Effector memory CD4-positive, alpha-beta T cell (primary cell): Measurements from ENCODE around the gene KIAA0319L.
"Not testable (repeated sequence)": the region's sequence is repeated elsewhere in the genome, so short reads cannot be mapped to it uniquely, and the experiment has no call there.

ENCODE experiments used
- DNase-seq, 3 donors: peaks; one replicate each; pipeline ENCODE4 v3.0.0-alpha.2; 2020
- H3K27ac ChIP-seq: 2 replicates; pipeline ENCODE4 v1.7.0; 2013; ENCODE audit warnings: mild to moderate bottlenecking, low read length, moderate library complexity; ENCODE audit not compliant: insufficient read depth, poor library complexity, severe bottlenecking
- H3K27me3 ChIP-seq: replicated peaks from 2 replicates; pipeline ENCODE4 v1.7.0; 2013; ENCODE audit warnings: mild to moderate bottlenecking, low read length; ENCODE audit not compliant: insufficient read depth, control insufficient read depth, poor library complexity, severe bottlenecking
- H3K36me3 ChIP-seq: 2 replicates; pipeline ENCODE4 v1.7.0; 2013; ENCODE audit warnings: mild to moderate bottlenecking, low read length, moderate library complexity; ENCODE audit not compliant: control insufficient read depth, insufficient read depth
- H3K4me1 ChIP-seq: 2 replicates; pipeline ENCODE4 v1.7.0; 2013; ENCODE audit warnings: low read length, mild to moderate bottlenecking; ENCODE audit not compliant: control insufficient read depth, insufficient read depth, poor library complexity, severe bottlenecking
- H3K4me3 ChIP-seq: 2 replicates; pipeline ENCODE4 v1.7.0; 2013; ENCODE audit warnings: low read length, low read depth, mild to moderate bottlenecking; ENCODE audit not compliant: insufficient read depth, poor library complexity, severe bottlenecking
- H3K9me3 ChIP-seq: 2 replicates; pipeline ENCODE4 v1.7.0; 2013; ENCODE audit warnings: mild to moderate bottlenecking, low read length, moderate library complexity; ENCODE audit not compliant: control insufficient read depth

KIAA0319L gene

GRCh38 chr1:35585281-35585680 is 28.1 kb upstream of the KIAA0319L start:
- no peaks in the 10 kb centered on the region for H3K27me3 ChIP-seq
- no peaks in the 10 kb centered on the region for H3K4me1 ChIP-seq
- no peaks in the 10 kb centered on the region for H3K9me3 ChIP-seq
- no peaks in the 10 kb centered on the region for H3K36me3 ChIP-seq
- H3K4me3 ChIP-seq, result no peak overlapping the region
- no peak overlapping the region for H3K27ac ChIP-seq
- DNase-seq, result no peak

DNA sequence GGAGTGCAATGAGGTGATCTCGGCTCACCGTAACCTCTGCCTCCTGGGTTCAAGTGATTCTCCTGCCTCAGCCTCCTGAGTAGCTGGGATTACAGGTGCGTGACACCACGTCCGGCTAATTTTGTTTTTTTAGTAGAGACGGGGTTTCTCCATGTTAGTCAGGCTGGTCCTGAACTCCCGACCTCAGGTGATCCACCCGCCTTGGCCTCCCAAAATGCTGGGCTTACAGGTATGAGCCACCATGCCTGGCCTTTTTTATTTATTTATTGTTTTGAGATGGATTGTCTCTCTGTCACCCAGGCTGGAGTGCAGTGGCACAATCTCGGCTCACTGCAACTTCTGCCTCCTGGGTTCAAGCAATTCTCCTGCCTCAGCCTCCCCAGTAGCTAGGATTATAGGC is 24.4 kb upstream of the KIAA0319L start:
- H3K4me1 ChIP-seq, result peaks cover 18% of the 10 kb centered on the region
- not testable (repeated sequence) for H3K4me3 ChIP-seq, H3K27ac ChIP-seq, H3K27me3 ChIP-seq, DNase-seq, H3K9me3 ChIP-seq, H3K36me3 ChIP-seq

- Histone ChIP-seq H3K27me3 (no peaks in the 10 kb centered on the region), H3K4me1 (peaks cover 22% of the 10 kb centered on the region), H3K9me3 (no peaks in the 10 kb centered on the region), H3K4me3 (no peak overlapping the region), H3K36me3 (no peaks in the 10 kb centered on the region), H3K27ac (no peak overlapping the region)
- DNase-seq, result no peak
Measured at GRCh38 chr1:35580949-35581388, 23.8 kb upstream of the KIAA0319L start.

DNA sequence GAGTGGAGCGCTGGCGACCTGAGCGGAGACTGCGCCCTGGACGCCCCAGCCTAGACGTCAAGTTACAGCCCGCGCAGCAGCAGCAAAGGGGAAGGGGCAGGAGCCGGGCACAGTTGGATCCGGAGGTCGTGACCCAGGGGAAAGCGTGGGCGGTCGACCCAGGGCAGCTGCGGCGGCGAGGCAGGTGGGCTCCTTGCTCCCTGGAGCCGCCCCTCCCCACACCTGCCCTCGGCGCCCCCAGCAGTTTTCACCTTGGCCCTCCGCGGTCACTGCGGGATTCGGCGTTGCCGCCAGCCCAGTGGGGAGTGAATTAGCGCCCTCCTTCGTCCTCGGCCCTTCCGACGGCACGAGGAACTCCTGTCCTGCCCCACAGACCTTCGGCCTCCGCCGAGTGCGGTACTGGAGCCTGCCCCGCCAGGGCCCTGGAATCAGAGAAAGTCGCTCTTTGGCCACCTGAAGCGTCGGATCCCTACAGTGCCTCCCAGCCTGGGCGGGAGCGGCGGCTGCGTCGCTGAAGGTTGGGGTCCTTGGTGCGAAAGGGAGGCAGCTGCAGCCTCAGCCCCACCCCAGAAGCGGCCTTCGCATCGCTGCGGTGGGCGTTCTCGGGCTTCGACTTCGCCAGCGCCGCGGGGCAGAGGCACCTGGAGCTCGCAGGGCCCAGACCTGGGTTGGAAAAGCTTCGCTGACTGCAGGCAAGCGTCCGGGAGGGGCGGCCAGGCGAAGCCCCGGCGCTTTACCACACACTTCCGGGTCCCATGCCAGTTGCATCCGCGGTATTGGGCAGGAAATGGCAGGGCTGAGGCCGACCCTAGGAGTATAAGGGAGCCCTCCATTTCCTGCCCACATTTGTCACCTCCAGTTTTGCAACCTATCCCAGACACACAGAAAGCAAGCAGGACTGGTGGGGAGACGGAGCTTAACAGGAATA is 20.1 kb upstream of the KIAA0319L start:
- Histone ChIP-seq H3K36me3 (no peaks in the 10 kb centered on the region), H3K27ac (peak overlapping the region; percentile 5), H3K4me3 (peak overlapping the region; percentile 59), H3K27me3 (no peaks in the 10 kb centered on the region), H3K4me1 (peaks cover 22% of the 10 kb centered on the region), H3K9me3 (no peaks in the 10 kb centered on the region)
- peak; percentile 43 to 53 (median 52) for DNase-seq

- not testable (repeated sequence) for DNase-seq, H3K36me3 ChIP-seq, H3K27ac ChIP-seq, H3K27me3 ChIP-seq, H3K9me3 ChIP-seq
- peaks cover 22% of the 10 kb centered on the region for H3K4me1 ChIP-seq
- peak overlapping the region; percentile 59 for H3K4me3 ChIP-seq
Measured at GRCh38 chr1:35576766-35577070, 19.5 kb upstream of the KIAA0319L start.

DNA sequence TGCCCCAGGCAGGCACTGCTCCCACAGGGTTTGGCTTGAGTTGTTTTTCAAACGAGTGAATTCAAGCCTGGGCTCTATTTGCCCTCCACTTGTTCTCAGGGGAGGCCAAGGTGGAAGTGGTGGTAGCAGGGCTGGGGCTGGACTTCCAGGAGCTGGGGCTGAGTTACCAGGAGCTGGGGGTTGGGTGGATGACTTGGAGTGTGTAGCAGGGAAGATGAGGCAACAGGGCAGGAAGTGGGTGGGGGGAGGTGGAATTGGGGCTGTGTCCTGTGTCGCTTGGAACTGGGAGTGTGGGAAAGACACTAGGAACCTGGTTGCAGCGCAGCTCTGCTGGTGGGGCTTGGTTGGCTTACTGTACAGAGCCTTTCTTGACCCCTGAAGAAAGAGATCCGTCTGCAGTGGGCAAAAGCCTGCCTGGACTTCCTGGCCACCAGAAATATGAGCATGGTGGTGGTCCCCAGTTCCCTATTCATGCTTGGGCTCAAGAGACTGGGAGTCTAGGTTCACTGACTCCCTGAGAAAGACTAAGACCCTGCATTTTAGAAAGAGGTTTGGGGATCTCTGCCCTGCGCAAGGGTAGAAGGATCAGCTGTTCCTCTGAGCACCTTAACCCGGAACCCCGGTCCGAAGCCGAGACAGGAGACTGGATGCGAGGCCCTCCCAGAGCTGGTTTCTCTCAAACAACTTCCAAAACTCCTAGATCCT is 19.0 kb upstream of the KIAA0319L start:
- Histone ChIP-seq H3K4me3 (no peak overlapping the region), H3K27me3 (no peaks in the 10 kb centered on the region), H3K9me3 (no peaks in the 10 kb centered on the region), H3K4me1 (peaks cover 22% of the 10 kb centered on the region), H3K36me3 (no peaks in the 10 kb centered on the region), H3K27ac (no peak overlapping the region)
- DNase-seq, result no peak

- Histone ChIP-seq H3K4me3 (no peak overlapping the region), H3K36me3 (no peaks in the 10 kb centered on the region), H3K4me1 (peaks cover 22% of the 10 kb centered on the region), H3K27ac (no peak overlapping the region), H3K27me3 (no peaks in the 10 kb centered on the region), H3K9me3 (no peaks in the 10 kb centered on the region)
- DNase-seq, result no peak
Measured at GRCh38 chr1:35575416-35575958, 18.3 kb upstream of the KIAA0319L start.

DNA sequence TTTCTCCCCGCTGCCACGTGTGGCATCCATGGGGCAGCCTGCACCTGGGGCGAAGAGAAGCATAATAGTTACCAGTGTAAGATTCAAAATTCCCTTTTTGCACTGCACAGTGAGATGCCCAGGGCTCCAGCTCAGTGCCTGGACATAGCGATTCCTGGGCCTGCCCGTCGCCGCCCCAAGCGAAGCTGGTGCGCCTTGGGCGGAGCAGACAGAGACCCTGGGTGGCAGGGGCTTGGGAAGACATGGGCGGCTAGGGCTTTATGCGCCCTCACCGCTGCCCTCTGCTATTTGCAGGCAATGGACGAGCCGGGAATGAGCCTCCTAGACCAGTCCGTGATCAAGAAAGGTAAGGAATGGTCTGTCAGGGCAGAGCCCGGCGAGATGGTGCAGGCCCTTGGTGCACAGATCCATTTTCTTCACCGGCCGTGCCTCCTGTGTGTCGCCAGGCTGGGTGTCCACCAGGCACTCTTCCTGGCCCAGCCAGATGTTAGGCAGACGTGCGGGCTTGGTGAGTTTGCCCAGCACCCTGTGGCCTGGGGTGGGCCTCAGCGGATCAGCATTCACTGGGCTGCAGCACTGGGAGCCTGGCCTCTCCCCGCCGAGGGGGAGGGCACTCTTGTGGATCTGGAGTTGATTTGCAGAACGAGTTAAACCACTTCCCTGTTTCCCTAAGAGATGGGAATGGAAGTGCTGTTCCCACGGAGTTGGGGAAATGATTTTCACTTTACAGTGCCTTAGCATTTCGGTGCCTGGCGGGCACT is 17.6 kb upstream of the KIAA0319L start:
- H3K9me3 ChIP-seq, result no peaks in the 10 kb centered on the region
- H3K36me3 ChIP-seq, result no peaks in the 10 kb centered on the region
- H3K4me1 ChIP-seq, result peaks cover 22% of the 10 kb centered on the region
- DNase-seq, result no peak
- H3K27ac ChIP-seq, result no peak overlapping the region
- H3K4me3 ChIP-seq, result no peak overlapping the region
- no peaks in the 10 kb centered on the region for H3K27me3 ChIP-seq

- peaks cover 22% of the 10 kb centered on the region for H3K4me1 ChIP-seq
- no peaks in the 10 kb centered on the region for H3K36me3 ChIP-seq
- no peak overlapping the region for H3K27ac ChIP-seq
- no peak for DNase-seq
- H3K4me3 ChIP-seq, result no peak overlapping the region
- no peaks in the 10 kb centered on the region for H3K9me3 ChIP-seq
- H3K27me3 ChIP-seq, result no peaks in the 10 kb centered on the region
Measured at GRCh38 chr1:35574125-35574654, 17.0 kb upstream of the KIAA0319L start.
